ENCODE measurements around the gene MFSD6. TPM values are rescaled to one million over a fixed set of nuclear protein-coding genes. Genes with fewer than 3 reads are reported as not detected.

MFSD6 gene
- total RNA-seq, 1 donor from 2014 or later, result 52.4 TPM

DNA sequence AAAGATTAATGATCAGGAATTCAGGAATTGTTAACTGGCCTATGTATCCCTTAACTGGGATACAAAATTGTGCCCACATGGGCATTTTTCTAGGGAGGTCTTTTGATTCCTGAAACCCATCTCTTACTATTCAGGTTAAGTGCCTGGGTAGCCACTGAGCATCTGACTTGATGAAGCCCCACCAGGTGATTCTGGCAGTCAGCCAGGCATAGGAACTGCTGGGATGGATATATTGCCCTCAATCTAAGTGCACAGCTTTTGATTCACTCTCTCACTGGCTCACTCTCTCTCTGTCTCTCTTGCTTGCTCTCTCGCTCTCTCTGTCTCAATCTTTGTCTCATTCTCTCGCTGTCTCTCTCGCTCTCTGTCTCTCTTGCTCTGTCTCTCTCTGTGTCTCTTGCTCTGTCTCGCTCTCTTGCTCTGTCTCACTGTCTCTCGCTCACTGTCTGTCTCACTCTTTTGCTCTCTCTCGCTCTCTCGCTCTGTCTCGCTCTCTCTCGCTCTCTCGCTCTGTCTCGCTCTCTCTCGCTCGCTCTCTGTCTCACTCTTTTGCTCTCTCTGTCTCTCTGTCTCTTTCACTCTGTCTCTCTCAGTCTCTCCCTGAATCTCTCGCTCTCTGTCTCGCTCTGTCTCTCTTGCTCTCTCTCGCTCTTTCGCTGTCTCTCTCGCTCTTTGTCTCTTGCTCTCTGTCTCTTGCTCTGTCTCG, 42.5 kb upstream of the MFSD6 start:
- no peaks in the 10 kb centered on the region for H3K36me3 ChIP-seq (ENCODE audit: control insufficient read depth, insufficient read depth, low read length)
- TF ChIP-seq, protein P1, sequence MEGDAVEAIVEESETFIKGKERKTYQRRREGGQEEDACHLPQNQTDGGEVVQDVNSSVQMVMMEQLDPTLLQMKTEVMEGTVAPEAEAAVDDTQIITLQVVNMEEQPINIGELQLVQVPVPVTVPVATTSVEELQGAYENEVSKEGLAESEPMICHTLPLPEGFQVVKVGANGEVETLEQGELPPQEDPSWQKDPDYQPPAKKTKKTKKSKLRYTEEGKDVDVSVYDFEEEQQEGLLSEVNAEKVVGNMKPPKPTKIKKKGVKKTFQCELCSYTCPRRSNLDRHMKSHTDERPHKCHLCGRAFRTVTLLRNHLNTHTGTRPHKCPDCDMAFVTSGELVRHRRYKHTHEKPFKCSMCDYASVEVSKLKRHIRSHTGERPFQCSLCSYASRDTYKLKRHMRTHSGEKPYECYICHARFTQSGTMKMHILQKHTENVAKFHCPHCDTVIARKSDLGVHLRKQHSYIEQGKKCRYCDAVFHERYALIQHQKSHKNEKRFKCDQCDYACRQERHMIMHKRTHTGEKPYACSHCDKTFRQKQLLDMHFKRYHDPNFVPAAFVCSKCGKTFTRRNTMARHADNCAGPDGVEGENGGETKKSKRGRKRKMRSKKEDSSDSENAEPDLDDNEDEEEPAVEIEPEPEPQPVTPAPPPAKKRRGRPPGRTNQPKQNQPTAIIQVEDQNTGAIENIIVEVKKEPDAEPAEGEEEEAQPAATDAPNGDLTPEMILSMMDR (IDR thresholded peaks at IDR 0.05; ENCODE audit: insufficient read depth, low read length, poor library complexity, severe bottlenecking), result no peak
- no peak for DNase-seq (ENCODE audit: low read depth)
- H3K27me3 ChIP-seq (ENCODE audit: control insufficient read depth, insufficient read depth, low read length), result no peaks in the 10 kb centered on the region
- H3K4me3 ChIP-seq (ENCODE audit: low read depth, low read length), result no peak overlapping the region

DNA sequence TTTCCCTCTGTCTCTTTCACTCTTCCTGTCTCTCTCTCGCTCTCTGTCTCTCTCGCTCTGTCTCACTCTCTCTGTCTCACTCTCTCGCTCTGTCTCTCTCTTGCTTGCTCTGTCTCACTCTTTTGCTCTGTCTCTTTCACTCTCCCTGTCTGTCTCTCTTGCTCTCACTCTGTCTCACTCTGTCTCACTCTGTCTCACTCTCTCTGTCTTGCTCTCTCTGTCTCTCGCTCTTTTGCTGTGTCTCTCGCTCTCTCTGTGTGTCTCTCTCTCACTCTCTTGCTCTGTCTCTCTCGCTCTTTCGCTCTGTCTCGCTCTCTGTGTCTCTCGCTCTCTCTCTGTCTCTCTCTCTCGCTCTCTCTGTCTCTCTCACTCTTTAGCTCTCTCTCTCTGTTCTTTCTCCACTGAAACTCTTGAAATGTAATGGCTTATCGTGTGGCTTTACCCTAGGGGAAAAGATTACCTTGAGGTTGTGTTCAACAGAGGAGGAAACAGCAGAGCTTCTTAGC, 41.9 kb upstream of the MFSD6 start:
- no peaks in the 10 kb centered on the region for H3K27me3 ChIP-seq (ENCODE audit: control insufficient read depth, insufficient read depth, low read length)
- H3K36me3 ChIP-seq (ENCODE audit: control insufficient read depth, insufficient read depth, low read length), result no peaks in the 10 kb centered on the region
- H3K4me3 ChIP-seq (ENCODE audit: low read depth, low read length), result no peak overlapping the region
- TF ChIP-seq, protein P1 (IDR thresholded peaks at IDR 0.05; ENCODE audit: insufficient read depth, low read length, poor library complexity, severe bottlenecking), result no peak
- no peak for DNase-seq (ENCODE audit: low read depth)

DNA sequence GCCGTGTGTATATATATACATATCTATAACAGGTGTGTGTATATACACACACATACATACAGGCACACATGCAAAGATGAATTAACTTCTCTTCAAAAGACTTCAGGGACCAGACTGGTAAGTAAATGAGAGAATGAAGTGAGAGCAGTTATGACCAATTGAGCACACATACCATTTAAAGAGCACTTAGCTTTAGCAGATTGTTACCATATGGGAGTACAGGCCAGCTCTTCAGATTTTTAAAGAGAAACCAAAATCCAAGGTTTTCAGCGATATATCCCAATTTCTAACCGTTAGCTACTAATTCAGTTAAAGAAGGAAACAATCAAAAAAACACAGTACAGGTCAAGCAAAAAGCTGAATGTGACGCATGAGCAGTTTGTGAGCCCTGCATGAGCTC, 41.1 kb upstream of the MFSD6 start:
- TF ChIP-seq, protein P1 (IDR thresholded peaks at IDR 0.05; ENCODE audit: insufficient read depth, low read length, poor library complexity, severe bottlenecking), result no peak
- Histone ChIP-seq H3K4me3 (ENCODE audit: low read depth, low read length) (no peak overlapping the region), H3K36me3 (ENCODE audit: control insufficient read depth, insufficient read depth, low read length) (no peaks in the 10 kb centered on the region), H3K27me3 (ENCODE audit: control insufficient read depth, insufficient read depth, low read length) (no peaks in the 10 kb centered on the region)
- no peak for DNase-seq (ENCODE audit: low read depth)

DNA sequence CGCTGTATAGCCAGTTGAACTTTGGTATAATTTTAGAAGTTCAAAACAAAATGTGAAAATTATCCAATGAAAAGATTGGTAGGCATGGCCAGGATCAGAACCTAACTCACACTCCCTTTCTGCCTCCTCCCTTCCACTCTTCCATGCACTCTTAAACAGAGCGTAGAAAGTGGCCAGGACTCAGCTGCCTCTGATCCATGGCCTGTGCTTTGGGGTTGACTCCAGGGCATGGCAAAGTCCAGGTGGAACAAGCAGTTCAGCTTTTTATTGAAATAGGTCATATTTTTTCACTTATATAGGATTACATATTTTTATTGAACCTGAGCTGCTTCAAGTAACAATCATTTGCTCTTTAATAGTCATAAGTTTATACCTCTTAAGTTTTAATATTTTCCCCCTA, 38.5 kb upstream of the MFSD6 start:
- no peaks in the 10 kb centered on the region for H3K36me3 ChIP-seq (ENCODE audit: control insufficient read depth, insufficient read depth, low read length)
- no peaks in the 10 kb centered on the region for H3K27me3 ChIP-seq (ENCODE audit: control insufficient read depth, insufficient read depth, low read length)
- TF ChIP-seq, protein P1 (IDR thresholded peaks at IDR 0.05; ENCODE audit: insufficient read depth, low read length, poor library complexity, severe bottlenecking), result no peak
- DNase-seq (ENCODE audit: low read depth), result no peak
- H3K4me3 ChIP-seq (ENCODE audit: low read depth, low read length), result no peak overlapping the region

DNA sequence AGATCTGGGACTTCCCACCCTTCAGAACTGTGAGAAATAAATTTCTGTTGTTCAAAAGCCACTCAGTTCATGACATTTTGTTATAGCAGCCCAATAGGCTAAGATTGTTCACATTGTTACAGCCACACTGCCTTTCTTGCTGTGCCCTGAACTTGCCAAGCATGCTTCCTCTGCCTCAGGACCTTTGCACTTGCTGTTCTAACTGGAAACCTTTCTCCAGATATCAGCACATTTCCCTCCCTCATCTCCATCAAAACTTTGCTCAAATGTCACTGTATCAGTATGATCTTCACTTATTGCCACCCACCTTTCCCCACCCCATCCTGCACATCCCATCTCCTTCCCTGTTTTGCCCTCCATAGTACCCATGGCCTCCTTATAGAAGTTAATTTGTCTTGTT, 32.1 kb upstream of the MFSD6 start:
- DNase-seq (ENCODE audit: low read depth), result no peak
- no peak overlapping the region for H3K4me3 ChIP-seq (ENCODE audit: low read depth, low read length)
- no peaks in the 10 kb centered on the region for H3K27me3 ChIP-seq (ENCODE audit: control insufficient read depth, insufficient read depth, low read length)
- no peaks in the 10 kb centered on the region for H3K36me3 ChIP-seq (ENCODE audit: control insufficient read depth, insufficient read depth, low read length)
- TF ChIP-seq, protein P1 (IDR thresholded peaks at IDR 0.05; ENCODE audit: insufficient read depth, low read length, poor library complexity, severe bottlenecking), result no peak

Measured in kidney epithelial cell (primary cell).